NCI-H345 treated with DMSO at 0.1 percent for 48 hours (cell line): ENCODE measurements around the gene USP36.

ENCODE experiments used
- DNase-seq: peaks from one replicate; lab custom pipeline; 2025; ENCODE audit not compliant: unreplicated experiment; lab: John Stamatoyannopoulos, UW

Gene USP36

DNA sequence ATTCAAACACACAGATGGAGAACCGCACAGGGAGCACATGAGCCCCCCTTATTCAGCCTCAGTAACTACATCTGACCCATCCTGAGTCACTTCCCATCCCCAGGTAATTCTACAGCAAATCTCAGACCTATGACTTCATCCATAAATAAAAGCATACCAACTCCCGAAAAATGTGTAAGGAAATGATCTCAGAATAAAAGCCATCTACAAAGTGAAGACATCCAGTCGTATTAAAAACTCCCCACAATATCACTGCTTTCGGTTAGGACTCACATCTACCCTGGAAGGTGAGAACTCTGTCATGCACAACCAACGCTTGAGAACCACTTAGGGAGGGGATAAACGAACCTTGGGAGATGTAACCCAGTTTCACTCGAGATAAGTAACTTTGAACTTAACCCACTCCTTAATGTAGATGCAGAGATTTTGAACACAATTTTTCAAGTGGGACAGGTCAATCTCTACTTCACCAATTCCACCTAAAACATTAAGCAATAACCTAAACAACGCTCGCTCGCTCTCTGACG lies 1.3 kb downstream of the USP36 start:
- no peak for DNase-seq

DNA sequence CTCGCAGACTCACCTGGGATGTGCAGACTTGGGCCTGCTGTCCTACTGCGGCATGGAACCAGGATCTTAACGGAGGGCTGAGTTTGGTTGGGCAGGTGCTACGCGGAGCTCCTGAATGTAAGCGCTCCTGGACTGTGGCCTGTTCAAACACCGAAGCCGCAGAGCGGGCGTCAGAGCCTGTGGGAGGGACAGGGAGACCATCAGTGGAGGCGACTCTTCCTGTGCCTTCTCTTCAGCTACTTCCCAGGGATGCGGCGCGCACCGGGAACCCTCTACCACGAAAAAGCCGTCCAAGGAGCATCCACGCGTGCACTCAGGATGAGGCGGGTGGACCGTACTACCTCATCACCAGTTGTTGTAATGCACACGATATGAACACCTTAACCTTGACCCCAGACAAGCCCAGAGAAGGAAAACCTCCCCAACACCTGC lies 2.0 kb downstream of the USP36 start:
- no peak for DNase-seq

DNA sequence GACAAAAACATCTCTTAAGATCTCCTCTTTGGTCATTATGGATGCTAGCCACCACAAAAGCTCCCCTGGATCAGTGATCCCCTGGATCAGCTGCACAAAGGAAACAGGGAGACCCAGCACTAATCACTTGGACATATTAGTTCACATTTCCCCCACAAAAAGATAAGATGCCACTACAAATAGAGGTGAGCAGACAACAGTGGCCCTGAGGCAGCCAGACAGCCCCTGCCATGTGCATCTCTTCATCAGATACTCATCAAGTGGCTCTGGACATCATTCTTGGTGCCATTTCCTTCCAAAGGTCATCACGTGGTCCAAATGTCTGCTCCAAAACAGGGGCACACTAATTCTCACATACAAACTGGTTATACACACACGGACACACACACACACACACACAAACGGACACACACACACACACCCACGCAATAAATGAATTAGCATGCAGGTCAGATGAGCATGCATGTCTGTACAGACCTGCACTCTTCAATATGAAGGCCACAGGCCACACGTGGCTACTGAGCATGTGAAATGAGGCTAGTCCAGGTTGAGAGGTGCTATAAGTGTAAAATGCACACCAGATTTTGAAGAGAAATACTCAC lies 4.1 kb downstream of the USP36 start:
- no peak for DNase-seq

DNA sequence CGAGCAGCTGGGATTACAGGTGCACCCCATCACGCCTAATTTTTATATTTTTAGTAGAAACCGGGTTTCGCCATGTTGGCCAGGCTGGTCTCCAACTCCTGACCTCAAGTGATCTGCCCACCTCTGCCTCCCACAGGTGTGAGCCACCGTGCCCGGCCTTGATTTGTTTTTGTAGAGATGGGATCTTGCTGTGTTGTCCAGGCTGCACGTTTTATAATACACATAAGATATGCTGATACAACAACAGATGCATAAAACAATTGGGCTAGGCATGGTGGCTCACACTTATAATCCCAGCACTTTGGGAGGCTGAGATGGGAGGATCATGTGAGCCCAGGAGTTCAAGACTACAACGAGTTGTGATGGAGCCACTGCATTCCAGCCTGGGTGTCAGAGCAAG lies 6.0 kb downstream of the USP36 start:
- no peak for DNase-seq

DNA sequence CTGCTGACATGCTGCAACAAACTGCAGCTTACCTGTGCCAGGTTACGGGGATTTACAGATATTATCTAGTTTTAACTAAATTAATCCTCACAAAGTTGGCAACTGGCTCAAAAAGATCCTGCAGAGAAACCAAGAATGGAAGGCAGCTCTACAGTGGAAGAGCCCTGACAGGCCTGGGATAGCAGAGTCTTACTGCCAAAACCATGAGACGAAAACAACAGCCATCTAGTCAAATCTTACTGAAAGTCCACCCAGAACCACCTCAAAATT lies 8.1 kb downstream of the USP36 start:
- no peak for DNase-seq

DNA sequence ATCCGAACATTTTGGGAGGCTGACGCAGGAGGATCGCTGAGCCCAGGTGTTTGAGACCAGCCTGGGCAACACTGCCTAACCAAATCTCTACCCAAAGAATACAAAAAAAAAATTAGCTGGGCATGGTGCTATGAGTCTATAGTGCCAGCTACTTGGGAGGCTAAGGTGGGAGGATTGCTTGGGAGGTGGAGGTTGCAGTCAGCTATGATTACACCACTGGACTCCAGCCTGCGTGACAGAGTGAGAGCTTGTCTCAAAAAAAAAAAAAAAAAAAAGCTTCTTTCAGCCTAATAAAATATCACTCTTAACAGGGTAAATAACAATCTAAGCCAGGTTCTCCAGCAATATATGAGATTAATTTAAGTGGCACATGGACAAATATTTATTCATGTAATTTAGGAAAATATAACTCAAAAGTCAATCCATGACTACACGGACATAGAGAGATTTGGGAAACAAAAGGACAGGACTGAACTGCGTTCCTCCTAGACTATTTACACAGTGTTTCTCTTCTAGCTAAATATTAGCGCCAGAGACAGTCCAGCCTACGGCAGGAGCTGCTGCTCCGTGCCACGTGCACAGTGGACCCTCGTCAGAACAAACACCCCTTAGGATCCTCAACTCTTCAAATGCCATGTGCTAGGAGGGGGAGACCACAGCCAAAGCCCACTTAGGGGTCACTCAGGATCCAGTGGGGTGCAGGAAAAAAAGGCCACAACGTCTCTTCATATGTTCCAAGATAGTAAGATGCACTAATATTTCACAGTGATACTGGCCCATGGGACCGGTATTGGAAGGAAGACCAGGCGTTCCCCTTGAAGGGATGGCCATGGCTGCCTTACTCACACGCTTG lies 8.7 kb downstream of the USP36 start:
- DNase-seq, result no peak

DNA sequence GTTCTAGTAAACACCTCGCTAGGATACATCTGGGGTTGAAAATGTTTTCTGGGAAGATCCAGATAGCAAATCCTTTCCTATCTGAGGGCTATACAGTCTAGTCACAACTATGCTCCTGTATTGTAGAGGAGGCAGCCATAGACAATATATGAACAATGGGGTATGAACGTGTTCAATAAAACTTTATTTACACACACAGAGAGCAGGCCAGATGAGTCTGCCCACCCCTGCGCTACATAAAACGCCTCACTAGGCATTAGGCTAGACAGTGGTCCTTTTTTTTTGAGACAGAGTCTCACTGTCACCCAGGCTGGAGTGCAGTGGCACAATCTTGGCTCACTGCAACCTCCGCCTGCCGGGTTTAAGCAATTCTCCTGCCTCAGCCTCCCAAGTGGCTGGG lies 11.1 kb downstream of the USP36 start:
- DNase-seq, result no peak

DNA sequence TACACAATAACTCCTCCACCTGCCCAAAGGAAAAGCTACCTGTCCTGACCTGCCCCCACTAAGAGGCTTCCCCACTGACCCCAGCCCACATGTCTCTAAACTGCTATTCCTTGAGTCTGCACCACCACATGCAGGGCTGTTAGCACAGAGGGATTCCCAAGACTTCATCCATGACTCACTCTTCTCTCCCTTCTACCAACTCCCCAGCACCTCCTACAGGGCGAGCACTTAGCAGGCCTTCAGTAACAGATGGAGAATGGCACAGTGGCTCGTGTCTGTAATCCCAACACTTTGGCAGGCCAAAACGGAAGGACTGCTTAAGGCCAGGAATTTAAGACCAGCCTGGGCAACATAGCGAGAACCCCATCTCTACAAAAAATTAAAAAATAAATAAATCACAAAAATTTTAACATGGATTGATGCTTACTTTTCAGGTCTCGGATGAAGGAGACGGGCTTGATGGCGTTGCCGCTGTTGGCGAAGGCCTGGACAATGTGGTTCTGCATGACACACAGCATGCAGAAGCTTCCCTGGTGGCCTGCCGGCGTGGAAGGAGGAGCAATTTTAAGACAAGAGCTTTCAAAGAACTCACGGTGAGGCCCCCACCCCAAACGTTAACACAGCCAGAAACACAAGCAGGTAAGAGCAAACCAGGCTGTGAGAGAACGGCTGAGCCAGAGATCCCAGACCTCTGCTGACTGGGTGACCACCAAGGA lies 12.0 kb downstream of the USP36 start:
- no peak for DNase-seq

DNA sequence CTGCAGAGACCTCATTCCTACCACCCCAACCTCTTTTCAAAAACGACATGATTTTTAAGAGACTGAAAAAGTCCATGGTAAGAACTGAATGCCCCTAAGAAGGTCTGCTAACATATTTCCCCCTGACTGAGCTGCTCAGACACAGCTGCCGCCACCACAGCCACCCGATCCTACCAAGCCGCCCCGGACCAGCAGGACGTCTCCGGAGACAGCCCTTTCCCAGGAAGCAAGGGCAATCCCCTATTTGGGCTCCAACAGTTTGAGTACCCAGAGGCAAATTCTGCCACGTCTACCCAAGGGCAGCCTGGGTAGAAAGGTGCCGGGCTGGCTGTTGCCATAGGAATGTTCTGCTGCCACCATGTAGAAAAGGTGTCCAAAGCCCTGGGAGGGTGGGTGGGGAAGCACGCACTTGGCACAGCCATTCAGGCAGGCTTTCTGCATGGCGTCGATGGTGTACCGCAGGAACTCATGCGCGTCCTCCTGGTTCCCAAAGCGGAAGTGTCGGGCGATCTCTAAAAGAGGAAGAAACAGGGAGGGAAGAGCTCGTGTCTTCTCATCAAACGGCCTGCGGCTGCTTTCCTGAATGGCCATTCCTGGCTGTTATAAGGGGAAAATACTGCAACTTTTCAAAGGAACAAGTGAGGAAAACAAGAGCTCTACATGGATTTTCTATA lies 13.6 kb downstream of the USP36 start:
- DNase-seq, result no peak

DNA sequence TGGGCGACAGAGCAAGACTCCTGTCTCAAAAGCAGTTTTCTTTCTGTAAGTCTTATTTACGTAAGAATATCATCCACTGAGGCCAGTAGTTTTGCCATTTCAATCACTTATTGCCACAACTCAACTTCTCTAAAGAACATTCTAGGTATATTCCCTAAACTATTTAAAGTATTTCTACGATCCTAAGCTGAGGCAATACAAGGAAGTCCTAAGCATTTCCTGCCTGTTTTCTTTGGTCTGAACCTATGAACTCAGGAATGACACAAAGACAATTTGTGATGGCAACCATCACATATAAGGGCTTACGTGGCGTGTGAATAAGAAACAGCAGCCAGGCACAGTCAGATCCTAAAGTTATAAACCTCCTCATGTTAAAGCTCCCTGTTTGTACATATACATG lies 14.2 kb downstream of the USP36 start:
- no peak for DNase-seq

DNA sequence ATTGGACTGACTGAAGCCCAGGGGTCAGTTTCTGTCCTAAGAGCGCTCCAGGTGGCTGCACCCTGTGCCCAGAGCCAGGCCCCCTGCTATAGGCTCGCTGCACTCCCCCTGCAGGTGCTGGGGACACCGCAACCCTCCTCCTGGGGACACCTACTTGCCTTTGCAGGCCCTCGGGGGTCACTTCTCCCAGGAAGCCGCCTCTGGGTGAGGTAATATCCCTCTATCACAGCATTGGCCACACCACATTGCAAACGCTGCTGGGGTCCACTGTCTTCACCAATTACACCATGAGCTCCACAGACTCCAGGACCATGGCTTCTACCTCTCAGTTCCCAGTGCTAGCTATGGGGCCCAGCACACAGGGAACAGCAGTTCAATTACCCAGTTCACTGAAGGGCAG lies 14.9 kb downstream of the USP36 start:
- no peak for DNase-seq

DNA sequence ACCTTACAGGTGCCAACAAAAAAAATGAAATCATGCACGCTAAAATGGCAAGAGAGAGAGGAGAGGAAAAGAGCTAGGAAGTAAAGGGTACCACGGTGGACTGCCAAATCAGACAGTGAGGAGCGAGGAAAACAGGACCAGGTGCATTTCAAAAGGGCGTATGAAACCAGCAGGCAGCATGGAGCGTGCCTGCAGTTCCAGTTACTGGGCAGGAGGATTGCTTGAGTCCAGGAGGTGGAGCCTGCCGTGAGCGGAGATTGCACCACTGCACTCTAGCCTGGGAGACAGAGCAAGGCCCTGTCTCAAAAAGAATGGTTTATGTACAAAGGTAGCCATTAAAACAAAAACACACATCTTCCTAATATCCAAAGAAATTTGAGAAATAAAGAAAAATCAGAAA lies 16.4 kb downstream of the USP36 start:
- no peak for DNase-seq

DNA sequence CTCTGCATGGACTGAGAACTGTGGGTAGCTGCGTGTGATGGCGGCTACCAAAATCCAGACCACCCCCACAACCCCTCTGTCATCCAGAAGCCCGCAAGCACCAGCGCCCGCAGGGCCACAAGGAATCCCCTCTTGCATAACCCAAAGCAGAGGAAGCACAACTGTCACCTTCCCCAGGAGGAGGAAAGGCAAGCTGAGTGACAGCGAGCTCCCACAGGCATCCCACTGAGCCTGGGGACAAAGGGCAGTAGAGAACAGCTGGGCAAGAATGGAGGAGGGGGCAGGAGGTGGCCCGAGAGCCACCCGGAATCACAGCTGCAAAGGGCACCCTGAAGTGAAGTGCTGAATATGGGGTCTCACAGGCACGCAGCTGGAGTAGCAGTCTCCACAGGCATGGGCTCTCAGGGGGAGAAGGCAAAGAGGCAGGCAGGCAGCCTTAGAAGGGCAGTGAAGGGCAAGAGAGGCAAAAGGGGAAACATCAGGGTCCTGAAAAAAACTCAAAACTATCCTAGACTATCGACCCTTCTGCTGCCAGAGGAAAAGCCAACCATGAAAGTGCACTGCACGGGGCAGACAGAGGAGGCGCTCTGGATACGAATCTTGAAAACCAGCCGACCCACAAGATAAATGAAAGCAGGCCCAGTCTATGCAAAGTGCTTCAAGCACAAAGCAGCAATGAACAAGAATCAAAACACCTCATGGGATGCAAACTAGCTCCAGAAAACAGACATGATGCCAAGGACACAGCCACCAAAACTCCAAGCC lies 17.1 kb downstream of the USP36 start:
- DNase-seq, result no peak

DNA sequence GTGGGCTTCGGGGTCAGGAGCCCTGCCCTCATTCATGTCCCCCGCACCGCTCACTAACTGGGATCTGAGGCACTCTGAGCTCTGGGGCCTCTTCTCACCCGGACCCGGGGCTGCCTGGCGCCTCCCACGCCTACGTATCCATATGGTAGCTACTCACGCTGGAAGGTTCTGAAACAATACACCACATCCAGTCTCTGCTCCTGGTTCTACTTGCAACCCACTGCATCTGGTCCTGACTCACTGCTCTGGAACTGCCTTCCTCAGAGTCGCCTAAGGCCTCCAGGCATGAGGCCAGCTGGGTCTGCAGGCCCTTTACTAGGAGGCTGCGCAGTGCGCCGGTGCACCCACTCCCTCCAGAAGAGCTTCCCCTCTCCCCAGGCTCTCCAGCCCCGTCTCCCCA lies 18.1 kb downstream of the USP36 start:
- DNase-seq, result no peak

DNA sequence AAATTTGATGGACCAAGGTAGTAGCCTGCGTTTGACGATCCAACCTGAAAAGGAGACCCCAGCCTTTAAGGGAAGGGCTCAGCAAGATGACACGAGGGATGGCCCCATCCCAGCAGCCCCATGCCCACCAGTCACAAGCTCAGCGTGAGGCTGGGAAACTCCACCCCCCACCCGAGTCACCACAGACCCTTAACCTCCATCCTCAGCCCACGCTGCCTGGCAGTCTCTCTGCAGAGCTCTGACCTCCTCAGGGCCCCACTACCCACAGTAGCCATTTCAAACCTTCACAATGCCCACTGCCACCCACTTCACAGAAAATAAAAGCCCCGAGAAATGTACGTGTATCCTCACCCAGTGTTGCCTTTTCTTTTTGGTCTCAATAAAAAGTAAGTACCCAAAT lies 18.7 kb downstream of the USP36 start:
- no peak for DNase-seq

DNA sequence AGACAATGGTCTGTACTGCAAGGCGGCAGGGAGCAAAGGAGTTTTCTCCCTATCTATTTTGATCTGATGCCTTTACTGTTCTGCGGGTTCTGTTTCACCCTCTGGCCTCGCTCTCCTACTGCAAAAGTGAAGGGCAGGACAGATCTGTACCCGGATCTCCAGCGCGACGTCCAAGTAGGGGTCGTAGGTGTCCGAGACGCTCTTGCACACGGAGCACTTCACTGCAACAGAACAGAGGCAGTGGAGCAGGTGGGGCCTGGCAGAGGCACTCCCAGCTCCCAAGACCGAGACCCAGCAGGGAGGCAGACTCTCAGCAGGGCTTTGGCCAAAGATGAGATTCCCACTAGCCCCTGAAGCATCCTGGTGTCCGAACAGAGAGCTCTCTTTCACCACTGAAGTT lies 19.8 kb downstream of the USP36 start:
- no peak for DNase-seq

DNA sequence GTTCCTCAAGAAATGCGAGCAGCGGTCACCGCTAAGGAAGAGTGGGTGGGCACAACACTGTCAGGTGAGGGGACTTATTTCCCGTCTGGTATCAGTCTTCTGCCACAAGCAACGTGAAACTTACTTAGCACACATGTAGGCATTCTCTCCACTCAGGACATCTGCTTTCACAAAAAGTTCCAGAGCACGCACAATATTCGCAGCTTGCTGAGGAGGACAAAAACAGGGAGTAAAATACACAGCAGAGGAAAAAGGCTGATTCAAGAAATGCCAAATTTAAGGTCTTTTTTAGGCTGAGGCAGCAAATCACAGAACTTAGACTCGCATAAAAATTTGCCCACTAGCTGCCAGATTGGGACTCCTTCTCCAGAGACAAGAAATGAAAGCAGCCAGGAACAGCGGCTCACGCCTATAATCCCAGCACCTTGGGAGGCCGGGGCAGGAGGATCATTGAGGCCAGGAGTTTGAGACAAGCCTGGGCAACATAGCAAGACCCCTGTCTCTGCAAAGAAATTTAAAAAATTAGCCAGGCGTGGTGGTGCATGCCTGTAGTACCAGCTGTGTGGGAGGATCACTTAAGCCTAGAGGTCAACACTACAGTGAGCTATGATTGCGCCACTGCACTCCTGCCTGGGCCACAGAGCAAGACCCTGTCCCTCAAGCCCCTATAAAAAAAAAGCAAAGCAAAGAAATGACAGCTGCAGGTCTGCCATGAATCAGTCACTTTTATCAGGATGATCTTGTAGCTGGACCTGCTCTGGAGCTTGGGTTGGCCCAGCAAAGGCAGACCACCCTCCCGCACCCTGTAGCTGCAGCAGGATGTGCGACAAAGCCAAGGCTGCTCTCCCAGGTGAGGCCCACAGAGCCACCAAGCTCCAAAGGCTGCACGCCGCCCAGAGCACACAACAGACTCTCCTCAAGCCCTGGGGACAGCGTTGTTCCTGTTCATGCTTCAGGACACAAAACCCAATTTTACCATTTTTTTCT lies 20.5 kb downstream of the USP36 start:
- no peak for DNase-seq

DNA sequence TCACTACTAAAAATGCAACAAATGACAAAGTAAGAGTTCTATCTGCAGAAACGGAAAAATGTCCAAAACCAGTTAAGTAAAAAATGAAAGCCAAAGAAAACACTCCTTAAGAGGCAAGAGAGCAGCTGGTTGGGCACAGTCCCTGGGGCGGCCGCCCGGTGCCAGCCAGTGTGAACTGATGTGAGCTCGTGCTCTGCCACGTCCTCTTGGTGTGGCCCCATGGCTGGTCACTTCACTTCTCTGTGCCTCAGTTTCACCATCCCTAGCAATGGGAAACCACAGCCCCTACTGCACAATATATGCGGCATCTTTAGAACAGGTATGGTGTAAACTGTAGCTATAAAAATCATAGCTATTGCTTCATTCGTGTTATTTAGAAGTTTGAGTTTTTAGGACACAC lies 21.2 kb downstream of the USP36 start:
- no peak for DNase-seq

DNA sequence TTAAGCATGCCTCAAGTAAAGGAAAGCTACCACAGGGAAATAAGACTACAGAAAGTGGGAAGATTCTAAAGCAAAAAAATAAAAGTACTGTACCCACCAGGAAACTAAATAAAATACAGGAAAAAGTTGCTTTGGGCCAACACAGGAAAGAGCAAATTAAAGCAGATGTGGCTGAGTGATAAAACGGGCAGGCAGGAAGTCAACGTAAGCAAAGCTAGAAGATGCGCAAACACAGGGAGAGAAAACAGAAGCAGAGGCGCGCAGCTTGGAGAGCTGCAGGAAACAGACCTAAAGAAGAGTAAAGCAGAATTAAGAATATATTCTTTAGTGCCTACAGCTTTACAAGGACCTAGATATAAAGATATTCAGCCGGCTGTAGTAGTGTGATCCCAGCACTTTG lies 21.7 kb downstream of the USP36 start:
- DNase-seq, result no peak
